Hematopoietic multipotent progenitor cell treated with erythropoietin and hydrocortisone succinate and interleukin-3 and kit ligand, for 6 days (in vitro differentiated cells): ENCODE data around the gene RPL11.
"Not testable (repeated sequence)": the region's sequence is repeated elsewhere in the genome, so short reads cannot be mapped to it uniquely, and the experiment has no call there.

Experiments used
- DNase-seq: peaks from one replicate; pipeline ENCODE4 v3.0.0-alpha.2; 2015

RPL11 gene

DNA sequence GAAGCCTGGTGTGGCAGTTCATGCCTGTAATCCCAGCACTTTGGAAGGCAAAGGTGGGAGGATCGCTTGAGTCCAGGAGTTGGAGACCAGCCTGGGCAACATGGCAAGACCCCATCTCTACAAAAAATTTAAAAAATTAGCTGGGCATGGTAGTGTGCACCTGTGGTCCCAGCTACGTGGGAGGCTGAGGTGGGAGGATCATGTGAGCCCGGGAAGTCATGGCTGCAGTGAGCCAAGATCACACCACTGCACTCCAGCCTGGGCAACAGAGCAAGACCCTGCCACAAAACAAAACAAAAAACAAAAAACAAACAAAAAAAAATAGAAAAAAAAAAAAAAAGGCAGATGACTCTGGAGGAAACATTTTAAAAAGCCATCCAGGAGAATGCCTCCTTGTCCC, 3.9 kb upstream of the RPL11 start:
- DNase-seq = not testable (repeated sequence)

DNA sequence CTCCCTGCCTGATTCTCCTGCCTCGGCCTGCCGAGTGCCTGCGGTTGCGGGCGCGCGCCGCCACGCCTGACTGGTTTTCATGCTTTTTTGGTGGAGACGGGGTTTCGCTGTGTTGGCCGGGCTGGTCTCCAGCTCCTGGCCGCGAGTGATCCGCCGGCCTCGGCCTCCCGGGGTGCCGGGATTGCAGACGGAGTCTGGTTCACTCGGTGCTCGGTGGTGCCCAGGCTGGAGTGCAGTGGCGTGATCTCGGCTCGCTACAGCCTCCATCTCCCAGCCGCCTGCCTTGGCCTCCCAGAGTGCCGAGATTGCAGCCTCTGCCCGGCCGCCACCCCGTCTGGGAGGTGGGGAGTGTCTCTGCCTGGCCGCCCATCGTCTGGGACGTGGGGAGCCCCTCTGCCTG, 3.3 kb upstream of the RPL11 start:
- not testable (repeated sequence) for DNase-seq

DNA sequence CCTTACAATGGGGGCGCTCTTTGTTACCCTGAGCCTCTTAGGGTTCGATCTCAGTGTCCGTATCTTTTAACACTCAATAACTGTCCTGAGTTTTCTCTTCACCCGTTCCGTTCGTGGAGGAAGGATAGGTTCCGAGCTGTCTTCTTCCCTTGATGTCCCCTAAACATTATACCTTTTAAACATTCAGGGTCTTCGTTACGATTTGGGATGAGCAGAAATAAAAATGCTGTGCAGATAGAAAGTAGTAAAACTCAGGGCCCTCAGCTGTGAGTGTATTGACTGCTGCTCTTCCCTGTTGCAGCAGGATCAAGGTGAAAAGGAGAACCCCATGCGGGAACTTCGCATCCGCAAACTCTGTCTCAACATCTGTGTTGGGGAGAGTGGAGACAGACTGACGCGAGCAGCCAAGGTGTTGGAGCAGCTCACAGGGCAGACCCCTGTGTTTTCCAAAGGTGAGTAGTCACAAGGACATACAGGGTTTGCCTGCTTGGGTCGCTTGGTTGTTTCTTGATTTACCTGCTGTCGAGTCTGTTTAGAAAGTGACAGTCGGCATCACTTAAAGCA, 784 bp downstream of the RPL11 start:
- peak; percentile 40 for DNase-seq

DNA sequence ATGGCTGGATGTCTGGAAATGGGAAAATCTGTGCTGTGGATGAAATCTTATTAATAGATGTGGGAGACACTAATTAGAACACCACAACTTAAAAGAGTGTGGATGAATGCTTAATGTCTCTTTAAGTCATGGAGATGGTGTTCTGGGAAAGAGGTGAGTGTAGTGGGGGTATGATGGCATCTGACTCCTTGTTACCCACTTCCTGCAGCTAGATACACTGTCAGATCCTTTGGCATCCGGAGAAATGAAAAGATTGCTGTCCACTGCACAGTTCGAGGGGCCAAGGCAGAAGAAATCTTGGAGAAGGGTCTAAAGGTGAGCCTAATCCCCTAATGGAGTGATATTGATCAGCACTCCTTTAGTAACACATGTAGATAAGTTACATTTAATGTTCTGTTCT, 2.0 kb downstream of the RPL11 start:
- DNase-seq = no peak

DNA sequence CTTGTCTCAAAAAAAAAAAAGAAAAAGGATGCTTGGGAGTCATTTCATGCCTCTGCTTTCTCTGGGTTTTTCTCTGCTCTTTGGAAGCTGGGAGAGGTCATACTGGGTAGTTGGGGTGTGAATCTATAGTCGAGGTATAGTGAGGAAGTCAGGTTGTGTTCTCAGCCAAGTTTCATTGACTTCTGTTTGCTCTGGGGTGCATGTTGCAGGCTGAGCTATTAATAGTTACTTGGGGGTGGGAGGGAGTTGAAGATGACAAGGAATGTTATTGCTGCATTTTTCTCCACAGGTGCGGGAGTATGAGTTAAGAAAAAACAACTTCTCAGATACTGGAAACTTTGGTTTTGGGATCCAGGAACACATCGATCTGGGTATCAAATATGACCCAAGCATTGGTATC, 2.8 kb downstream of the RPL11 start:
- DNase-seq = no peak

DNA sequence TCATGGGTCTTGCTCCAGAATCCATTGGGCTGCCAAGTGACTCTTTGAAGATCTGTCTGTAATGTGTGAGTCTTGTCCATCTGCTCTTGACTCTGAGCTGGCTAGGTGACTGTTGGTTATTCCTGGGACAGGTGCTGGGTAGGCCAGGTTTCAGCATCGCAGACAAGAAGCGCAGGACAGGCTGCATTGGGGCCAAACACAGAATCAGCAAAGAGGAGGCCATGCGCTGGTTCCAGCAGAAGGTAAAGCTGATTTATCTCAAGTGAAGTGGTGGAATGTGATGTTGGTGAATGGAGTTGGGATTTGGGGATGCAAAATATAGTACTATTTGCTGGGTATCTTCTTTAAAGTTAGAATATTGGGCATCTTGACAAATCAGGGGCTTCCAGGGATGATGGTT, 4.1 kb downstream of the RPL11 start:
- DNase-seq = no peak

DNA sequence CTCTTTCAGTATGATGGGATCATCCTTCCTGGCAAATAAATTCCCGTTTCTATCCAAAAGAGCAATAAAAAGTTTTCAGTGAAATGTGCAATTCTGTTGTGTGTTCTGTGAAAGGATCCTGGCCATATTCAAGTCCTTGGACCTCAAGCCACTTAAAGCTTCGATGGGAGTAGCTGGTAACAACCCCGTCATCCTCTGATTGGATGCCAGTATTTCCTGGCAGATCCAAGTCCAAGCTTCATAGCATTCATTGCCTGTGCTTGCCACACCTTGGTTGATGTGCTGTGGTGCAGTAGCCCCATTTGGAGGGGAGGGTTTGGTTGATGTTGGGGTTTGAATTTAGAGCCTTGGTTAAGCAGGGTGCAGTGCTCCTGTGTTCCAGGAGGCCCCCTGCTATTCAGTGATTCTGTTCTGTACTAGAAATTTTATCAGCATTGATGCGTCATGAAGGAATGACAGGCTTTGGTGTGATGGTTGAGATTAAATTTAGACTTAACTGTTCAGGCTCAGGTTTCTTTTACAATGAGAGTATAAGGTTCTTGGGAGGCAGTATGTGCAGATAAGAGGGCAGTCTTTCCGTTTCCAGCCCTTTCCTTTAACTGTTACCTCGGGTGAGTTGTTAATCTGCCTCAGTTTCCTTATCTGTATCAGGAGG, 4.9 kb downstream of the RPL11 start:
- DNase-seq = no peak

DNA sequence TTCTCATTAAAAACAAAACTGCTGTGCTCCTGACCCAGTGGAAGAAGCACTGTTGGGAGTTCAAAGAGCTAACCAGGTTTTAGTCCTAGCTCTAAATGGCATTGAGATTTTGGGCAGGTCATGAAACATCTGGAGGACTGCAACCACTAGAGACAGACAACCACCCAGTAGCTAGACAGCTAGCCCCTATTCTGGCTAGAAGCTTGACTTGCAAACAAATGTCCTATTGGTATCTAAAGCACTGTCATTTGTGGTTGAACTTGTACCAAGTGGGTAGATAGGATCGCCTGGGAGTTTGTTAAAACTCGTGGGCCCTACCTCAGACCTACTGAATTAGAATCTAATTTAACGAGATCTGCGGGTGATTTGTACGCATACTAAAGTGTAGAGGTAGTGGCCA, 6.9 kb downstream of the RPL11 start:
- DNase-seq = peak; percentile 24

DNA sequence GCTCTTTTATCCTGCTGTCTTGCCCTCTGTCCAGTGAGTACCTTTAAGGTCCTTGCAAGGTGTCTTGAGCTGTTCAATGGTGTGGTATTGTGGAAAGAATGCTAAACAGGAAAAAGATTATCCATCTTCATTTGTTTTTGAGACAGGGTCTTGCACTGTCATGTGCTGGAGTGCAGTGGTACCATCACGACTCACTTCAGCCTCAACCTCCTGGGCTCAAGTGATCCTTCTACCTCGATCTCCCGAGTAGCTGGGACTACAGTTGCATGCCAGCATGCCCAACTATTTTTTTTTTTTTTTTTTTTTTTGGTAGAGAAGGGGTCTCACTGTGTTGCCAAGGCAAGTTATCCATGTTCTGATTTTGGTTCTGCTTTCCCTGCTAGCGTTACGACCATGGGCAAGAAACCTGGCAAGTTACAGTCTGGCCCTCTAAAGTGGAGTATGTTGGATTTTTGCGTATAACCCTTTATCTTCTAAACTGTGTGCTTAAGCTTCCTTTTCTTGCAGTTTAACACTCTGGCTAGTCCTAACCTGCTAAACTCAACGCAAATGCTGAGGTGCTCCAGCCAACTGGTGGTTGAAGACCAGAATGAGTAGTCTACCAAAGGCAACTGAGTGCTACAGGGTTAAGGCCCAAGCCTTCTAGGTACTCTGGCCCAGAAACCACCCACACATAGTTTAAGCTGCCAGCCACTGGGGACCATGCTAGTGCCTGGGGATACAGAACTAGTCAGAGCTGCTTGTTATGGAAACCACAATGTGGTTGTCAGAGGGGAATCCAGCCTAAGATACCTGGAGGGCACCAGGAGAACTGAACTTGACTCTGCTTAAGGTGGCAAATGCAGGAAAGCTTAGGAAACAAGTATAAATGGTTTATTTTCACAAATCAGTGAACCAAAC, 7.9 kb downstream of the RPL11 start:
- no peak for DNase-seq

DNA sequence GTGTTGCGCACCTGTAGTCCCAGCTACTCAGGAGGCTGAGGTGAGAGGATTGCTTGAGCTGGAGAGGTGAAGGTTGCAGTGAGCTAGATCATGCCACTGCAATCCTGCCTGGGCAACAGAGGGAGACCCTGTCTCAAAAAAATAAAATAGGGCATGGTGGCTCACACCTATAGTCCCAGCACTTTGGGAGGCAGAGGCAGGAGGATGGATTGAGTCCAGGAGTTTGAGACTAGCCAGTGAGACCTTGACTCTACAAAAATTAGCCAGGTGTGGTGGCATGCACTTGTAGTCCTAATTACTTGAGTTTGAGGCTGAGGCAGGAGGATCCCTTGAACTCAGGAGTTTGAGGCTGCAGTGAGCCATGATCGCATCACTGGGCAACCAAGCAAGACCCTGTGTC, 9.7 kb downstream of the RPL11 start:
- no peak for DNase-seq

DNA sequence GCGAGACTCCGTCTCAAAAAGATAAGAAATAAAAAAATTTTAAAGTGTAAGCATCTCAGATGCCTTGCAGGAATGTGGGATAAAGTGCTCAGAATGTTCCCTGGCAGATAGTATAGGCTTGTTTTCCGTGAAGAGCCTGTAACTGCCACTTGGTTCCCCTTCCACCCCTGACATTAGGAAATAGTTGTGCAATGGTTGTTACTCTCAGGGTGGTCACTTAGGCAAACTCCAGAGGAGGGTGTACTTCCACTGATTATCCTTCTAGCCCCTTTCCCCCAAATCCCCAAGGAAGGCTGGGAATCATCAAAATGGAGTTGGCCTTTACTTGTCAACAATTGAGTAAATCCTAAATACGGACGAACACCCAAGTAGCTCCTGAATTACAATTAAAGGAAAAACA, 10.4 kb downstream of the RPL11 start:
- no peak for DNase-seq

DNA sequence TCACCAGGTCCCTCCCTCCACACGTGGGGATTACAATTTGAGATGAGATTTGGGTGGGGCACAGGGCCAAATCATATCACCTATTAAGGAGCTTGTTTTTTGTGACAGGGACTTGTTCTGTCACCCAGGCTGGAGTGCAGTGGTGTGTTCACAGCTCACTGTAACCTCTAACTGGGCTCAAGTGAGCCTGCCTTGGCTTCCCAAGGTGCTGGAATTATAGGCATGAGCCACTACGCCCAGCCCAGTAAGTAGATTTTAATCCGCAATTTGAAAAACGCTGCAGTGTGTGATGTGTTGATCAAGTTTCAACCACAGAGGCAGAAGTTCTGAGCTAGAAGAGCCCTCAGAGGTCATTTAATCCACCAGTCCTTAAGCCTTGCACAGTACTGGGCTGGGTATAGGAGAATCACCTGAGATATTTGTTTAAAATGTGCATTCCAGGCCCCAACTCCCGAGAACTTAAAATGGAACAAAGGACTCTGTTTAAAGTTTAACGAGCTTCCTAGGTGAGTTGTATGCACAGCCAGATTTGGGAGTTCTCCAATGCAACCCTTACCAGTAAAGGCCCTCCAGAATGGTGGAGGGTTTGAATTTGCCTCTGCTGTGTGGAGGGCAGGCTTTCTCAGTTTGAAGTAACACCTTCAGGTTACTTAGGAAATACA, 13.4 kb downstream of the RPL11 start:
- DNase-seq = no peak

DNA sequence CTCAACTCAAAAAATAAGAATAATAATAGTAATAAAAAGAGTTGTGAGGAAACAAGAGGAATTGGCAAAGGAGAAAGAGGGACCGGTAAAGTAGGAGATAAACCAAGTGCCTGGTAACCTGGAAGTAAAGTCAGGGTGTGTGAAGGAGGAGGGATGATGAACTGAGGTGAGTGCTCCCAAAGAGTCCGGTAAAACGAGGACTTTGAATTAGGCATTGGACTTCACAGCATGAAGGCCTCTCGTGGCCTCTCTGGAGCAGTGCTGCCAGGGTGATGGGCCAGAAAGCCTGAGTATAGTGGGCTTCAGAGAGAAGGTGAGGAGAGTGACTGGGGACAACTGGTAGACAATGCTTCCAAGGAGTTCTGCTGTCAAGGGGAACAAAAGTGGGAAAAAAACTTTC, 17.6 kb downstream of the RPL11 start:
- no peak for DNase-seq

DNA sequence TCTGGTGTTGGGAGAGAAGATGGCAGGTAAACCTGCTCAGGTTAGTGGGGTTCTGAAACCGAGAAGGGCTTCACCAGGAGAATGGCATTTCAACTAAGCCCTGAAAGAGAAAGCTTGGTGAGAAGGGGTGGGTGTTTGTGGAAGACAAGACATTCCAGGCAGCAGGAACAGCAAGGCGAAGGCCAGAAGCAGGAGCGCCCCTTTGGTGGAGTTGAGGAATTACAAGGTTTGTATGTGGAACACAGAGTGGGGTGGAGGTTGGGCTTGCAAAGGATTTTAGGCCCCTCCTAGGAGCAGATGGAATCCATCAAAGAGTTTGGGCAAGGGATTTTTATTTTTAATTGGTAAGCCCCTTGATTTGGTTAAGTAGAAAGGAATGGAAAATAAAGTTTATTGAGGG, 26.9 kb downstream of the RPL11 start:
- DNase-seq = peak; percentile 54

DNA sequence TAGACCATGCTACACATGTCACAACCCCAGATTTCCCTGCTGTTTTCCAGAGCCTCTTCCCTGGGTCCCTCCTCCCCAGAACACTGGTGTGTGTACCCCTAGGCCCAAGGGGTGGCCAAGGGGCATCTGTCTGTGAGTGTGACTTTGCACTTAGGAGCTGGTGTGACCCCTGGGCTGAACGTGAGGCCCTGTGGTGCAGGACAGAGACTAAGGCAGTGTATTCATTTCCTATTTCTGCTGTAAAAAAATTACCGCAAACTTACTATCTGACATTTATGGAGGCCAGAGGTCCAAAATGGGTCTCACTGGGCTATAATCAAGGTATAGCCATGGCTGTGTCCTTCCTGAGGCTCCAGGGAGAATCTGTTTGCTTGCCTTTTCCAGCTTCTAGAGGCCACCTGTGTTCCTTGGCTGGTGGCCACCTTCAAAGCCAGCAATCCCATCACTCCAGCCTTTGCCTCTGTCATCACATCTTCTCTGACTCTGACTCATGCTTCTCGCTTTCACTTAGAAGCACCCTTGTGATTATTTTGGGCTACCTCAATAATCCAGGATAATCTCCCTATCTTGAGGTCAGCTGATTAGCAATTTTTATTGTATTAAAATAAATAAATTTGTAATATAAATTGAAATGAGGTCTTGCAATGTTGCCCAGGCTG, 27.7 kb downstream of the RPL11 start:
- no peak for DNase-seq

DNA sequence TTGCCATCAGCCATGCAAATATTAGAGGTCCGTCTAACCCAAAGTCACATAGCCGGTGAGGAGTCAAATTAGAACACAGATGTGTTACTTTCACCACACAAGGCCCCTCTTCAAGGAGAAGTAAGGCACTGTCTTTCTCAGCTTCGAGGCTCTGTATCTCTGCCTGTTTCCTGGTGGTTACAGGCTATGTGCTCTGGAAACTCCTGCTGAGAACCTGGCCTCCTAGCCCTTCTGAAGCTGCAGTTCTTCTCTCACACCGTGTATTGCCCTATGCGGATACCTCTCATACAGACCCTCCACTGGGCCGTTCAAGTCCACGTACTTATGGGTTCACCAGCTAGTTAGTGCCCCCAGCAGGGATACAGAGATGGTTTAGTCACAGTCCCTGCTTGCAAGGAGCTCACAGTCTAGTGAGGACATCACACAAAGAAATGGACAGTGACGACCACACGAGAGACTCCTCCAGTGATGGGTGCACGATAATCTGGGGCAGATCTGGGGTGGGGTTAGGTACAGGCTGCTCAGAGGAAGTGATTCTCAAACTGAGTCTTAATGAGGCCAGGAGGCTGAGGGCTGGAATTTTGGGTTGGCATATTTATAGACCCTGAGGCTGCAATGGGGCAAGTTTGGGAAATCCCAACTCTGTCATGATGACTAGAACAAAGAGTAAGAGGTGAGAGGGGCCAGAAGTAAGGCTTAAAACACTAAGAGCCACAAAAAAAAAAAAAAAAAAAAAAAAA, 28.8 kb downstream of the RPL11 start:
- no peak for DNase-seq

DNA sequence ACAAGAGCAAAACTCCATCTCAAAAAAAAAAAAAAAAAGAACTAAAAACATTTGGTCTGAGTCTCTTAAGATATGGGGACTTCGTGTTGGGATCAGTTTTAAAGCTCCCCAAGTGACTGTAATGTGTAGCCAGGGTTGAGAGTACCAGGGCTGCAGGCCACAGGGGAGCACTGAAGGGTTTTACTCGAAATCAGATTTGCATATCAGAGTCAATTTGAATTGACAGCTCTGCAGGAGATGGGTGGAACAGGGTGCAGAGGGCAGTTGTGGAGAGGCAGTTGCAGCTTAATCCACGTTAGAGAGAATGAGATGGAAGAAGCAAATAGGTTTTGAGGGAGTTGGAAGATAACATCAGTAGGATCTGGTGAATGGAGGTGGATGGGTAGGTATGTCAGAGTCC, 31.0 kb downstream of the RPL11 start:
- DNase-seq = no peak

DNA sequence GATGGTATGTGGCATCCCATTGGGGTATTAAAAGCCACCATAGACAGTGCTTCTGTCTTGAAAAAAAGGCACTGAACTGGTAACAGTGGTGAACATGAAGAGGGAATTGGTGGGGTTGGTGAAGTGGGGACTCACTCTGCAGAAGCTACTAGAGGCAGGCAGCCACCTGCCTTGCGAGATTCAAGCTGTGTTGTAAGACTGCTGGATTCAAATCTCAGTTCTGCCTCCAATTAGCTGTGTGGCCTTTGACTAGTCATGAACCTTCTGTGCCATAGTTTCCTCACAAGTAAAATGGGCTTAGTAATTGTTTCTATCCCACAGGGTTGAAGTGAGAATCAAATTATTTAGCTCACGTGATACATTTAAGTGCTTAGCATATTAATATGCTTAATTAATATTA, 35.1 kb downstream of the RPL11 start:
- no peak for DNase-seq

DNA sequence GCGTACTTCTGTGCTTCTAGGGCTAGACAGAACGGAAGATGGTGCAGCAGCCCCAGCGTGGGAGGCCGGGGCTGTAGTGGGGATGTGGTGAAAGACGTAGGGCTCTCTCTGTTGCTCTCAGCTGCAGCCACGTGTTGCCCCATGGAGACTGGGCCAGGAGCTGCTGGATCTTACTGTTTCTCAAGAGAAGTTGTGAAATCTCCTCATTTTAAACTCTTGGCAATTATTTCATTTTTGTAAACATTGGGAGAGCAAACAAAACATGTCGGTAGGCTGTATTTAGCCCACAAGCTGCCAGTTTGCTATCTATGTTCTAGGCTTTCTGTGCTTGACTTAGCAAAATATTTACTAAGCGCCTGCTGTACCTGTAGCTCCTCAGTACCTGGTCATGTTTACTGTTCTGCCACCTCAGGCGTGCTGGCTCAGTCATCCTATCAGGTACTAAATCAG, 35.8 kb downstream of the RPL11 start:
- no peak for DNase-seq

DNA sequence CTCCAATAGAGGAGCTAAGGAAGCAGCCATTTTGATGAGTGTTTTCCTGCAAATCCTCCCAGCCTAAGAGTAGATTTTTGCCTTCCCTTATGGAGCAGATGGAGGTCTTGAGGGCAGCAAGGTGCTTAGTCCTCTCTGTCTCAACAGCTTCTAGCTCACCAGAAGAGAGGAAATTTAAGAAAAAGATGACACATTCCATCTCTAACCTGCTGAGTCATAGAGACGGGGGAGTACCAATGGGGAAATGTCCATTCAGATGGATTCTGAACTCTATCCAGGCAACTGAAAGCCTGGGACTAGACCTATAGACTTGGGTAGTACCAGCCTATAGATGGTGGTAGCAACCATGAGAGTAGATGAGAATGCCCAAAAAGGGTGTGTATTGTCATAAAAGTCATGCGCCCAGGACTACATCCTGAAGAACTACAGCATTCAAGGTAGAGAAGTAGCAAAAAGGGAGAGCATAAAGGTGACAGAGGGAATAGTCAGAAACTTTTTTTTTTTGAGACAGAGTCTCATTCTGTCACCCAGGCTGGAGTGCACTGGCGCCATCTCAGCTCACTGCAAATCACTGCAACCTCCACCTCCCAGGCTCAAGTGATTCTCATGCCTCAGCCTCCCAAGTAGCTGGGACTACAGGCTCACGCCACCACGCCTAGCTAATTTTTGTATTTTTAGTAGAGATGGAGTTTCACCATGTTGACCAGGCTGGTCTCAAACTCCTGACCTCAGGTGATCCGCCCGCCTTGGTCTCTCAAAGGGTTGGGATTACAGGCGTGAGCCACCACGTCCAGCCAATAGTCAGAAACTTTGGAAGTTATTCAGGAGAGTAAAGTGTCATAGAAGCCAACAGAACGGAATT, 41.0 kb downstream of the RPL11 start:
- DNase-seq = no peak

DNA sequence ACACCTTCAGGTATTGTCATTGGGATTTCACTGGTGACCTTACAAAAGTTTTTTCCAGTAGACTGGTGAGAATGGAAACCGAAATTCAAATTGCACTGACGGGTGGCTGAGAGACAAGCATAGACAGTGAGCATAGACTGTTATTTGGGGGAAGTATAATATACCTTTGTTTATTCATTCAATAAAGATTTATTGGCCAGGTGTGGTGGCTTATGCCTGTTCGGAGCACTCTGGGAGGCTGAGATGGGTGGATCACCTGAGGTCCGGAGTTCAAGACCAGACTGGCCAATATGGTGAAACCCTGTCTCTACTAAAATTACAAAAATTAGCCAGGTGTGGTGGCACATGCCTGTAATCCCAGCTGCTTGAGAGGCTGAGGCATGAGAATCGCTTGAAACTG, 41.7 kb downstream of the RPL11 start:
- DNase-seq = not testable (repeated sequence)
